Ramos (cell line): Measurements from ENCODE around the gene PPP1R13L.

ENCODE experiments used
- in situ Hi-C: fragments of 300-500 bp; cut with MboI; formaldehyde crosslinking; loops from one replicate; pipeline ENCODE4 v1.14.3; 2022; ENCODE audit warnings: low sequenced_read_pairs; ENCODE audit not compliant: unreplicated experiment

PPP1R13L gene

GRCh38 chr19:45376045-45376724, 28.7 kb downstream of the PPP1R13L start:
- in situ Hi-C loops, result no loop called here

- in situ Hi-C loops, result no loop called here
Observed at GRCh38 chr19:45370410-45371204, 34.3 kb downstream of the PPP1R13L start, which contains the start of gene ERCC2. Gene ERCC2 (minus strand): TSS chr19:45370573. CDS start chr19:45370540, 33 bp downstream.

- in situ Hi-C loops, result no loop called here
Observed at GRCh38 chr19:45368737-45369340, 36.0 kb downstream of the PPP1R13L start.

- in situ Hi-C loops, result no loop called here
Observed at GRCh38 chr19:45368127-45368526, 36.7 kb downstream of the PPP1R13L start.

GRCh38 chr19:45364696-45365095, 40.2 kb downstream of the PPP1R13L start:
- in situ Hi-C loops, result no loop called here

GRCh38 chr19:45363861-45364459, 40.9 kb downstream of the PPP1R13L start:
- in situ Hi-C loops, result no loop called here

- in situ Hi-C loops, result no loop called here
Observed at GRCh38 chr19:45362291-45362690, 42.6 kb downstream of the PPP1R13L start.

GRCh38 chr19:45361608-45362007, 43.3 kb downstream of the PPP1R13L start:
- in situ Hi-C loops, result no loop called here

- in situ Hi-C loops, result no loop called here
Observed at GRCh38 chr19:45358213-45358792, 46.6 kb downstream of the PPP1R13L start.

- in situ Hi-C loops, result no loop called here
Observed at GRCh38 chr19:45357445-45357783, 47.5 kb downstream of the PPP1R13L start.

GRCh38 chr19:45356760-45357444, 48.0 kb downstream of the PPP1R13L start:
- in situ Hi-C loops, result no loop called here

GRCh38 chr19:45355910-45356309, 49.0 kb downstream of the PPP1R13L start:
- in situ Hi-C loops, result no loop called here

GRCh38 chr19:45355402-45355801, 49.5 kb downstream of the PPP1R13L start:
- in situ Hi-C loops, result no loop called here

GRCh38 chr19:45354241-45354842, 50.5 kb downstream of the PPP1R13L start:
- in situ Hi-C loops, result no loop called here

GRCh38 chr19:45352914-45353796, 51.7 kb downstream of the PPP1R13L start:
- in situ Hi-C loops, result no loop called here

GRCh38 chr19:45352471-45352870, 52.4 kb downstream of the PPP1R13L start:
- in situ Hi-C loops, result no loop called here

GRCh38 chr19:45352062-45352461, 52.8 kb downstream of the PPP1R13L start:
- in situ Hi-C loops, result no loop called here

- in situ Hi-C loops, result no loop called here
Observed at GRCh38 chr19:45351401-45351952, 53.4 kb downstream of the PPP1R13L start.
